SKM-1 treated with dmso at 0.1 percent for 144 hours (cell line): ENCODE data around the gene THSD4.

Experiments used
- DNase-seq: peaks from one replicate; lab custom pipeline; 2025; ENCODE audit not compliant: unreplicated experiment; lab: John Stamatoyannopoulos, UW

THSD4 gene

DNA sequence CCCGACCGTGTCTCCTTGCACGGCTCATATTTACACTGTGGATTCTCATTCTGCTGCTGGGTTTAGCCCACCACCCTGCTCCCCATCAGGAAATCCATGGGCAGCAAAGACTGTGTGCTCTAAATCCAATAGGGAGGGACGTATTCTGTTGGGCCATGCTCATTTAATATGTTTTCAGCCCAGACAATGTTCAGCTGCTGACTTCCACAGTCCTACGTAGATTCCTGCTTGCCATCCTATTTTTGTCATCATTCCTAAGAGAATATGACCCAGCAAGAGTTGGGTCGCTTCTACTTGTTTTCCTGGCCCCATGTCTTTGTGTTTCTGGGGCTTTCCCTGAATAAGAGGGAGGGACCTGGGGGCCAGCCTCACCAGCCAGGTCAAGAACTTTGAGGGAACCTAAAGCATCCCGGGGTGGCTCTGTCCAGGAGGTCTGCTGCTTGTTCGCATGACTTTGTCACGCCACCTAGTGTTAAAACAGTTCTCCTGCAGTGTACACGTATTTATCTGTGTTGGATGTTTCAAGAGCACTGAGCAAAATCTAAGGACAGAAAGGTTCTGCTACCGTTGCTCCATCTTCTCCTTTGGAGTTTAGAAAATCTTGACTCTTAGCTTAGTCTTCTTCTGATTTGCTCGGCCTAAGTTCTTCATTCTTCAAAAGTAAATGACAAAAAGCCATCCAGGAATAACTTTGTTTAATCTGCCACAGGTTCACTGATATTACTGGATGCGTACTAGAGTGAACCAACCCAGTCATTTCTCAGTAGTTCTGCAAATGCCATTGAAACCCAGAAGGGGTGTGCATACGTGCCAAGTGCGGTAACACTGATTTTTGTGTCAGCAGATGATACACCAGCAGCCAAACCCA lies 615.2 kb downstream of the THSD4 start:
- peak; percentile 33 for DNase-seq

DNA sequence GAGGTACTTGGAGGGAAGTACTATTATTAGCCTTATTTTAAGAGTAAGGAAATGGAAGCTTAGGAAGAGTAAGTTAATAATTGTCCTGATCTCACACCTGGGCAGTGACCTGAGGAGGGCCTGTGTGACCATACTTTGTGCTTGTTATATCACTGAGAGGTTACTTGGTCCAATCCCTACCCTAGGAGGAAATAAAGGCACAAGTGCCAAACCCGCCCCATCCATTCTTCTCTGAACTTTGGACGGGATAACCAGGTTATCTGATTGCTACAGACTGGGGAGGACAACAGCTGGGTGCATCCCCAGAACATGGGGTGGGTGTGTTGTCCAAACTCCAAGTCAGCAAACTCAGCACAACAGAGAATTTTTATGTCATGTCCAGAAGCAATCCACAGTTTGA lies 617.4 kb downstream of the THSD4 start:
- no peak for DNase-seq

DNA sequence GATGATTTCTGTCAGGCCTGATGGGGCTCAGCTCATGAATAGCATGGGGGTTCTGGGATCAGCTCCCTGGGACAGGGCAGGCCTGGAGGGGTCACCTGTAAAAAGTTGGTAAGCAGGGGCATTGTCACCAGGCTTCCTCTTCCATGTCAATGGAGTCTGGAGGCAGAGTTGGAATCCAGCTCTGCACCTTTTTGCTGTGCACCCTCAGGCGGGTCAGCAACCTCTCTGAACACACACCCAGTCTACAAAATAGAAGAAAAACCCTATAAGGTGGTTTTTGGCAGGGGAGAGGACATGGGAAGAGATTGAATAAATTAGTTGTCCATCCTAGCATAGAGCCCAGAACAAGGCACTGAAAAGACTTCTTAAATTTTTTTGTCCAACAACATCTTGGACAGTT lies 617.9 kb downstream of the THSD4 start:
- DNase-seq: no peak

DNA sequence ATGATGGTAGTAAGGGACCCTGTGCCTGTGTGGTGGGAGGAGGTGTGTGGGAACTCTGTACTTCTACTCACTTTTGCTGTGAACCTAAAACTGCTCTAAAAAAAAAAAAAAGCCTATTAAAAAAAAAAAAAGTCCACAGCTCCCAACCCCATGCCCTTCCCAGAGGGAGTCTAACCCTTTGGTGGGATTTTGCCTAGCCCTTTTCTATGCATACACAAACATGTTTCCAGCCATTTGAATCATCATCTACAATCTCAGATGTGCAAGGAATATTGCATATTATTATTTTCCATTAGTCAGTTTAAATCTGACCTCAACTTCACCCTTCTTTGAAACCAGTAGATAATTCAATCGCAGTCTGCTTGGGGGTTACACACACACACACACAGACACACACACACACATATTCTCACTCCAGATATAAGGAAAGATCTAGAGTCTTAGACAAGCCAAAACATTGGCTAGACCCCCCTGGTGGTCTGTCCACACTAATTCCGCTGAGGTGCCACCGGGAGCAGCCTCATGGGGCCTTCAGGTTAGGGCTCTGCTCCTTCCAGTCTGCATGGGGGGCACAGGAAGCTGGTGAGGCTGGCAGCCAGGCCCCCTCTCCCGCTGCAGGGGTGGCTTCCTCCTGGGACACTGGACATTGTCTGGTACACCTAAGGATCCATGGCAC lies 619.6 kb downstream of the THSD4 start:
- no peak for DNase-seq

DNA sequence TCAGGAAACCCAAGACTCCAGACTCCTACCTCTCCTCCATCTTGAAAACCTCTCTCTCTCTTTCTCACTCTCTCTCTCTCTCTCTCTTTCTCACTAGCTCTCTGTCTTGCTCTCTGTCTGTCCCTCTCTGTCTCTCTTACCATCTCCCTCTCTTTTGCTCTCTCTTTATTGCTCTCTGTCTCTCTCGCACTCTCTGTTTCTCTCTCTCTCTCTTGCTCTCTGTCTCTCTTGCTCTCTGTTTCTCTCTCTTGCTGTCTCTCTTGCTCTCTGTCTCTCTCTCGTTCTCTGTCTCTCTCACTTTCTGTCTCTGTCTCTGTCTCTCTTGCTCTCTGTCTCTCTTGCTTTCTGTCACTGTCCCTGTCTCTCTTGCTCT lies 620.1 kb downstream of the THSD4 start:
- DNase-seq: no peak

DNA sequence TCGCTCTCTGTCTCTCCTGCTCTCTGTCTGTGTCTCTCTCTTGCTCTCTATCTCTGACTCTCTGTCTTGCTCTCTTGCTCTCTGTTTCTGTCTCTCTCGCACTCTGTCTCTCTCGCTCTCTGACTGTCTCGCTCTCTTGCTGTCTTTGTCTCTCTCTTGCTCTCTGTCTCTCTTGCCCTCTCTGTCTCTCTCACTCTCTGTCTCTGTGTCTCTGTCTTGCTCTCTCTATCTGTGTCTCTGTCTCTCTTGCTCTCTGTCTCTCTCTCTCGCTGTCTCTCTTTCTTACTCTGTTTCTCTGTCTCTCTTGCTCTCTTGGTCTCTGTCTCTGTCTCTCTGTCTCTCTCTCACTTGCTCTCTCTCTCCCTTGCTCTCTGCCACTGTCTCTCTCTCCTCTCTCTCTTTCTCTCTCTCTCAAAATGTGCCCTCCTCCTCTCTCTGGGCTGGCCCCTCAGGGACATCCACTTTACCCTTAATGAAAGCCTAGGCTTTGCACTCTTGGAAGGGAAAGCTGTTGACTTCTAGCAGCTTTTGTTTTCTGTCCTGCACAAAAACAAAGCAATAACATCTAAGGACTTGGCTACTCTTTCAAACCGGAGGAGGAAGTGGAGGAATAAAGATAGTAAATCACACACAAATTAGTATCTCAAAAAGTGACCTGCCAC lies 621.1 kb downstream of the THSD4 start:
- DNase-seq: no peak

DNA sequence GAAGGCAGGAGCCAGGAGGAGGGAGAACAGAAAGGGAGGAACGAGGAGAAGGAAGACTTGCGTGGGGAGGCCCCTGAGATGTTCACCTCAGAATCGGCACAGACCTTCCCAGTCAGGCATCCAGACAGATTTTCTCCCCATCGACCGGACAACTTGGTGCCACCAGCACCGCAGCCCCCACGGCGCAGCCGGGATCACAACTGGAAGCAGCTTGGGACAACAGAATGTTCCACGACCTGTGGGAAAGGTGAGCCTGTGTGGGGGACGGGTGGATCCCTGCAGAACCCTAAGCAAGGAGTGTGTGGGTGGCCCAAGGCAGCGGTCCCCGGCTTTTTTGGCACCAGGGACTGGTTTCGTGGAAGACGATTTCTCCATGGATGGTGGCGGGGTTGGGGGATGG lies 622.5 kb downstream of the THSD4 start:
- no peak for DNase-seq

DNA sequence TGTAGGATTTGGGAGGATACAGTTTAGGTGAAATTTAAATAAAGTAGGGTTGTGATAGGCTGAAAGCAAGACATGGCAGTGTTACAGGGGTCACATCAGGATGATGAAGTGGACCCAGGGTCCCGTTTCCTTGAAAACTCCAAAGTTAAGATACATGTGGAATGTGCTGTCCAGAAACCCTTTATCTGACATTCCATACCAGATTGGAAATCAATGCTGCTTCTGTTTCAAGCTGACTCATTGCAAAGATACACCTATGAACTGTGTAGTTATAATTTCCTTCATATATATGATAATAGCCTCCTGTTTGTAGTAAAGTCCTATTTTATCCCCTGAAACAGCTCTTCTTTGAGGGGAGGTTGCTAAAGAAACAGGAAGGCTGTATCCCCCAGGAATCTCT lies 624.1 kb downstream of the THSD4 start:
- no peak for DNase-seq

DNA sequence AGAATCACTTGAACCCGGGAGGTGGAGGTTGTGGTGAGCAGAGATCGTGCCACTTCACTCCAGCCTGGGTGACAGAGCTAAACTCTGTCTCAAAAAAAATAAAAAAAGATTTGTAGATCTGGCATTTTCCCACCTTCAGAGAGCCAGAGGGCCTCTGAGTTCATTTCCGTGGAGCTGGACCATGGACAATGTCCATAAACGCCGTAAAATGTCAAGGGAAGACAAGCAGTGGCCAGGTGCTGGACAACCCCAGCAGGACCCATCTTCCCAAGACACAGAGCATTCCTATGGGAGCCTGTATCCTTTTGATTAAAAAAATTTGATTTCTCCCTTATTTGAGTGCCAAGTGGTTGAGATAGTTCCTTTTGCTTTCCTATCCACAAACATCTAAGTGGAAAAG lies 627.7 kb downstream of the THSD4 start:
- DNase-seq: no peak

DNA sequence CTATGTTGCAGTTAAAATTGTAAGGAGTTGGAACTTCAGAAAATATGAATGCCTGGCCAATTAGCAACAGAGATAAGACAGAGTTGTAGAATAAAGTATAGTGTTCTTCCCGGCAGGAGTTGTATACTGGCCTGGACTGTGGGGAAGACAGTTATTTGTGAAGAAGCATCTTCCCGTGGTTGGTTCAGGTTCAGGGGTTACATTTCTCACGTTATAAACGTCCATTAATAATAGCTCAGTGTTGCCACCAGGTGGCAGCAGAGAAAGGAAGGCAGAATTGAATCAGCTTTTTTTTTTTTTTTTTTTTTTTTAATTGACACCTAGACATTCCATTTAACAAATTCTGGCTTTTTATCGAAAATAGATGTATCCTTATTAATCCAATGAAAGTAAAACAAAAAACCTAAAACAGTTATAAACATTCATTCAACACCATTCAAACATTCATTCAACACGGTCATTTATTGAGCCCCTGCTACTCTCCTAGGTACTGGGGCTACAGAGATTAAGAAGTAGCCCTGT lies 628.7 kb downstream of the THSD4 start:
- DNase-seq: peak; percentile 28

DNA sequence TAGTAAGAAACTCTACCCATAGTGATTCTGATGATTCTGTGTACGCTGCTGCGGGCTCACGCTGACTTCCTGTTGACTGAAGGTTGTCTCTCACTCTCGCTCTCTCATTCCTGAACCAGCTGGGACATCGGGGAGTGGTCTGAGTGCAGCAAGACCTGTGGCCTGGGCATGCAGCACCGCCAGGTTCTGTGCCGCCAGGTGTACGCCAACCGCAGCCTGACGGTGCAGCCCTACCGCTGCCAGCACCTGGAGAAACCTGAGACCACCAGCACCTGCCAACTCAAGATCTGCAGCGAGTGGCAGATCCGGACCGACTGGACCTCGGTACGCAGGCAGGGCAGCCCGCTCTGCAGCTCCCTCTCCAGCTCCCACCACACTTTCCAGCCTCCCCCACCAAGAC lies 631.4 kb downstream of the THSD4 start:
- DNase-seq: no peak

DNA sequence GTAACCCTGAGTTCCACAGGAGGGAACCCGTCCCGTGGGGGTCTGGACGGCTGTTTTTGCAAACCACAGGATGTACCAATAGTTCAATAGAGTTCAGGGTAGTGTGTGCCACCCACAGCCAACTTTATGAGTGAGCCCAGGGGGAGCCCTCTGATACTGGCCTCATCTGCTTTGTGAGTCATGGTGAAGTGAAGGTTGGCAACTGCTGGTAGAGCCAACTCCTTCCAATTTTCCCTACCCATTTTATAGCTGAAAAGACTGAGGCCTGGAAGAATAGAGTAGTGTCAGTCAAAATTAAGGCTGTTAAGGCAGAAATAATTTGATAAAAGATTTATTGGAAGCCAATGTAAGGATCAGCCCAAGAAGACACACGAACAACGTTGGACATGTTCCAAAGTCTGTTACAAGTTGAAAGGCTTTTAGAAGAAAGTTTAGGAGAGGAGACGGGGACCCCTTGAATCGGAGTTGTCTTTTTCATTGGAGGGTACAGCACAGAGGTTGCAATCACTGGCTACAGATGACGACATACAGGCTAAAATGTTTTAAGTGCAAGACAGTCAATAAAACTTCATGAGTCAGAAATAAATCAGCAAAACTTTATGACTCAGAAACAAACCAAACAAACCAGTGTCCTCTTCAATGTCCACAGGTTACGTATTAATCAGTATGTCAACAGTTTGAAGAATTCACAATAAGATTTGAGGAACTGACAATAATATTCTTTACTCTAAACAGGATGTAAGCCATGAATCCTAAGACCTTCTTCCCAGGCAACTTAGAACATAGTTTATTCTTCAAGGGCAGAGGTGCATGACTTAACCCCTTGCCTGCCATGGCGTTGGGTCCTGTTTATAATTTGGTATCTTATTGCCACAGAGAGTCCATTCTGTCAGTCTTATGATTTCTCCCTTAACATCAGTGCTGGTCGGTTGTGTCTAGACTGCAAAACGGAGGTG lies 632.1 kb downstream of the THSD4 start:
- no peak for DNase-seq

DNA sequence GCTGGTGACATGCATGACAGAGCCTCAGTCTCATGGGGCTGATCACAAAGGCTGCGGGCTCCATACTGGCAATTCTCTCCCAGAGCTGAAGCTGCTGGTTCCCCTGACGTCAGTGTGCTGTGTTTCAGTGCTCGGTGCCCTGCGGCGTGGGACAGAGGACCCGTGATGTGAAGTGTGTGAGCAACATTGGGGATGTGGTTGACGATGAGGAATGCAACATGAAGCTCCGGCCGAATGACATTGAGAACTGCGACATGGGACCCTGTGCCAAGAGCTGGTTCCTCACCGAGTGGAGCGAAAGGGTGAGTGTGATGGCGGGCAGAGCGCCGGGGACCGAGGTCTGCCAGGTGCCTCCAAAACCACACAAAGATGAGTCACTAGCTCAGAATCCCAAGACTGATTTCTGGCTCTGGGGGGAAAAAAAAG lies 633.0 kb downstream of the THSD4 start:
- DNase-seq: no peak

DNA sequence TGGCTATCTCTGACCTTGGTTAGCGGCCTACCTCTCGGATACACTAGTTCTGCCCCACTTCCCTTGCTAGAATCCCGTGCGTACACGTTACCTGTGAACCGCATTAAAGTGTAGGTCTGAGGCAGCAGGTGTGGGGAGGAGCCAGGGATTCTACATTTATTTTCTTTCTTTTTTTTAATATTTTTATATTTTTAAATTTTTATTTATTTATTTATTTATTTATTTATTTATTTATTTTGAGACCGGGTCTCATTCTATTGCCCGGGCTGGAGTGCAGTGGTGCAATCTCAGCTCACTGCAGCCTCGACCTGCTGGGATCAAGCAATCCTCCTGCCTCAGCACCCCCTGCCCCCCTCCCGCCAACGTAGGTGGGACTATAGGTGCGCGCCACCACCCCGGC lies 634.2 kb downstream of the THSD4 start:
- no peak for DNase-seq

DNA sequence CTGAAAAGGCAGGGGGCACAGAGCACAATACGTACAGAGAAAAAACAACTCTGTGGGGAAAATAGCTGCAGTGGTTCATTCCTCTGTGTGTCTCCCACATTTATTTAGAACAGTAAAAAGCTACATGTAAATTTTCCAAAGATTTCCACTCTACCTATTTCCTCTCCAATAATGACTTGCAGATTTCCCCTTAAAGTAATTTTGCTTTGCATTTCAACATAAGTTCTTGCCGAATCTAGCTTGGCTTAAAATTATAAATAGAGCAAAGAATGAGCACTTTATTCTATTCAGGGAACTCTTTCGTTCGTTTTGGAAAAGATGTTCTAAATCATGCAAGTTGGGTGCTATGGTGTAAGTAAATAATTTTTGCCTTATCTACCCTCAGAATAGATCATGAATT lies 636.9 kb downstream of the THSD4 start:
- DNase-seq: no peak

DNA sequence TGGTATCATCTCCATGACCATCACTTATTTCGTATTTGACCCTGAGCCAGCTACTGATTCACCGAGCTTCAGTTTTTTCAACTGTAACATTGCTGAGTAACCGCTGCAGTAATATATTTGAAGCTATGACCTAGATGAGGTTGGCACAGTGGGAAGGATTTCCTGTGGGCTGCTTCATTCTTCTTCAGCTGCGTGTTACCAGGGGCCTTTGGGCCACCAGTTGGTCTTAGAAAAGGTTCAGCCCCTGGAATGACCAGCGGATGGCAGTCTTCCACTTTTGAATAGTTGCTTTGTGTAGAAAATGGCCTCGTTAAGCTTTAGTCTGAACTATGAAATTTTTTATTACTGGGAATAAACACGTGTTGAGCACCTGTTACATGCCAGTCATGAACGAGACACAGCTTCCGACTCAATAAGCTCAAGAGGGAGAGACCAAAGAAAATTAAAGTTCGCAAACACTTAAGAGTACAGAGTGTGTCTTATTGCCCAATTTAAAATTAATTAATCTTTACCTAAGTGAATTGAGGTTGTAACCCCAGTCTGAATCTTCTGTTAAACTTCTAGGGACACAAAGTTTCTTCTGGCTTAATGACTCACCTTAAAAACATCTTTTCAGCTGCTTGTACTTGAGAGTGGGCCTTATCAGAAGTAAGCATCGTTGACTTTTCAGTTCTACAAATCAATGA lies 637.5 kb downstream of the THSD4 start:
- no peak for DNase-seq

DNA sequence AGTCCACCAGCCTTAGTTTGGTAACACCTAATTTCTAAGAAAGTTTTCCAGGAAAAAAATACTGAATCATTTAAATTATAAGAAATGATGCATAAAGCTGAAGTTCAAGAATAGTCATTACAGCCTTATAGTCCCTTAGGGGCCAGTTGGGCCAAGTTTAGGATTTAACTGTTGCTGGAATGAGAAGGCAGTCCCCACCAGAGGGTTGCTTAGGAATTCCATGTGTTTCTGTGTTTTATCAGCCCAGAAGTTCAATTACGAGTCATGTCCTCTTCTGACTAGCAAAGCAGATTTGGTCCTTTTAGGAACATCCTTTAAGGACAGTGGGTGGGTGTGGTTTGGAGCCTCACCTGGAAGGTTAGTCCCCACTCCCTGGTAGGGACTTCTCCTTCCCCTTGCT lies 638.1 kb downstream of the THSD4 start:
- no peak for DNase-seq

DNA sequence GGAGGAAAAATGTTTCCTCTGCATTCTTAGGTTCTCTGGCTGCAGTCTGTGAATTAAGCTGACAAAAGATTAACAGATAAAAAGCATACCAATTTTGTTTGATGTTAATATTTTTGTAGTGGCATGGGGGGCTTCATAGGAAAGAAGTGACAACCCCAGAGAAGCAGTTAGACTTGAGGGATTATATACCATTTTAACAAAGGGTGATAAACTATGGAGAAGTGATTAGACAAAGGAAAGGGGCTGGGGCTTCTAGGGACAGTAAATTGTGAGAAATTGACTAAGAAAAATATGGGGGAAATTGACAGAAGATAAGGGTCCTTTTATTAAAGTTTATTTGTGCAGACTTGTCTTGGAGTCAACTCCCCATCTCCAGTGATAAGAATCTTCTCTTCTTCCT lies 639.4 kb downstream of the THSD4 start:
- no peak for DNase-seq

DNA sequence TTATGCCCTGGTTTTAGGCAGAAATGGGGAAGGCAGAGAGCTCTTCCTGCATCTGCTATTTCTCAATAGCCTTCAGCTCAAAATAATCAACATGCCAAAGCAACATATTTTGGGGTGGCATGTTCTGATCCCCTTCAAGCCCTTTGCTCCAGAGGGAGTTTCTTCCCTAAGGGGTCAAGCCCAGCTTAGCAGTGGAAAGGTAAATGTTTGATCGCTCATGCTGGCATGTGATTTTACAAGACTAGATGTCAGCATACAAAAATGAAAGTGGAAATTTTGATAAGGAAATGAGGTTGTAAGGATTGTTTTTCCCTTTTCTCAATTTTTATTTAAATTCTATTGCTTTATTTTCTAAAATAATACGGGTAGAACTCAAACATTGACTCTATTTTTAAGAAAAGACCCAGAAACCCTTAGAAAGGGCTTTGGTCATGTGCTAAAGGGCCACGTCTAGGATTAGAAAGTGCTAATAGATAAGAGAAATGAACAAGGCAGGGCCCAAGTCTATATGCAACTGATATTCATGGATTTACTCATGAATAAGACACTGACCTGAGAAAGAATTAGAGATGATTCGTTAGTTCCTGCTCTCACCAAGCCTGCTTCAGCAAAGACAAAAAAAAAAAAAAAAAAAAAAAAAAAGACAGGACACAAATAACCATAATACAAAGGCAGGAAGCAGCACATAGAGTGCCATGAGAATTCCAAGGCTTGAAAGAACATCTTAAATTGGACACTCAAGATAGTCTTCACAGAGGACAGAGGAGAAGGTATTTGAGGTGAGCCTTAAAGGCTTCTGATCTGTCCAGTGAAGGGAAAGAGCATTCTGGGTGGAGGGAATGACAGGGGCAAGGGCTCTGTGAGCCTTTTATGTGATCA lies 640.1 kb downstream of the THSD4 start:
- no peak for DNase-seq
